Esophagus muscularis mucosa (tissue), 3 donors: Measurements from ENCODE around the gene QPRT.

Source experiments
- POLR2A ChIP-seq: fragments of 450-650 bp; IDR thresholded peaks from one replicate; pipeline ENCODE4 v1.6.1; 2017; ENCODE audit warnings: antibody characterized with exemption, moderate library complexity, mild to moderate bottlenecking, low read depth
- TF ChIP-seq, protein P1 (sequence below), 3 experiments: fragments of 200-600 bp in 2 of 3; fragments of 450-650 bp in 1 of 3; sonication (generic) in 2 of 3; IDR thresholded peaks; one replicate each; pipeline ENCODE4 v1.5.1; 2017 to 2019; ENCODE audit warnings: antibody characterized with exemption in 3 of 3, mild to moderate bottlenecking in 2 of 3, moderate library complexity in 1 of 3

GRCh38 chr16:29667755-29668154, 11.2 kb upstream of the QPRT start:
- TF ChIP-seq, protein P1, sequence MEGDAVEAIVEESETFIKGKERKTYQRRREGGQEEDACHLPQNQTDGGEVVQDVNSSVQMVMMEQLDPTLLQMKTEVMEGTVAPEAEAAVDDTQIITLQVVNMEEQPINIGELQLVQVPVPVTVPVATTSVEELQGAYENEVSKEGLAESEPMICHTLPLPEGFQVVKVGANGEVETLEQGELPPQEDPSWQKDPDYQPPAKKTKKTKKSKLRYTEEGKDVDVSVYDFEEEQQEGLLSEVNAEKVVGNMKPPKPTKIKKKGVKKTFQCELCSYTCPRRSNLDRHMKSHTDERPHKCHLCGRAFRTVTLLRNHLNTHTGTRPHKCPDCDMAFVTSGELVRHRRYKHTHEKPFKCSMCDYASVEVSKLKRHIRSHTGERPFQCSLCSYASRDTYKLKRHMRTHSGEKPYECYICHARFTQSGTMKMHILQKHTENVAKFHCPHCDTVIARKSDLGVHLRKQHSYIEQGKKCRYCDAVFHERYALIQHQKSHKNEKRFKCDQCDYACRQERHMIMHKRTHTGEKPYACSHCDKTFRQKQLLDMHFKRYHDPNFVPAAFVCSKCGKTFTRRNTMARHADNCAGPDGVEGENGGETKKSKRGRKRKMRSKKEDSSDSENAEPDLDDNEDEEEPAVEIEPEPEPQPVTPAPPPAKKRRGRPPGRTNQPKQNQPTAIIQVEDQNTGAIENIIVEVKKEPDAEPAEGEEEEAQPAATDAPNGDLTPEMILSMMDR (IDR thresholded peaks at IDR 0.05): no peak
- TF ChIP-seq POLR2A: no peak
